NCI-H187 treated with DMSO at 0.1 percent for 48 hours (cell line): ENCODE measurements around the gene ATP5PF.
"Not testable (repeated sequence)": the region's sequence is repeated elsewhere in the genome, so short reads cannot be mapped to it uniquely, and the experiment has no call there.

Experiments
- DNase-seq: peaks from one replicate; lab custom pipeline; 2025; lab: John Stamatoyannopoulos, UW

The ATP5PF gene

GRCh38 chr21:25721987-25722386, 12.7 kb downstream of the ATP5PF start:
- DNase-seq, result no peak

DNA sequence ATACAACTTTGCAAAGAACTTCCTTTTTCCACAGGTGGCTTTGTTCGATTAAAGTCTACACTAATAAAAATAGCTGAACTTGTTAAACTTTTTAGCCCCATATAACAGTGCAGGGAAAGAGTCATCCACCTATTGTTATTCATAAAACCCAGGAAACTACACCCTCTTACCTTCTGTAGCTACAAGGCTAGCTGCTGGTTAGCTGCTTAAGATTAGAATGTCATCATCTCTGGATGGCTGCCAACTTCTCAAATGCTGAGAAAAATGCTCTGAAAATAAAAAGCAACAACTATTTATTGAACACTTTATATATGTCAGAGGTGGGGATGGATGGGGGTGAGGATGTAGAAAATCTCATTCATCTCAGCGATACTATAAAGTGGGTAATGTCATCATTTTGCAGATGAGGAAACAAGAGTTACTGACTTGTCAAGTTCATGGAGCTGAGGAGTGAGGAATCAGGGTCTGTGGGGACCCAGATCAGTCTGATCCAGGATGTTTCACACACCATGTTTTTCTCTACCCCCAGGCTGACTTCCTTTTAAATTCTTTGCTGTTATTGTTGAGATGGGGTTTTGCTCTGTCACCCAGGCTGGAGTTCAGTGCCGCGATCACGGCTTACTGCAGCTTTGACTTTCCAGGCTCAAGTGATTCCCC, 17.1 kb downstream of the ATP5PF start:
- no peak for DNase-seq

DNA sequence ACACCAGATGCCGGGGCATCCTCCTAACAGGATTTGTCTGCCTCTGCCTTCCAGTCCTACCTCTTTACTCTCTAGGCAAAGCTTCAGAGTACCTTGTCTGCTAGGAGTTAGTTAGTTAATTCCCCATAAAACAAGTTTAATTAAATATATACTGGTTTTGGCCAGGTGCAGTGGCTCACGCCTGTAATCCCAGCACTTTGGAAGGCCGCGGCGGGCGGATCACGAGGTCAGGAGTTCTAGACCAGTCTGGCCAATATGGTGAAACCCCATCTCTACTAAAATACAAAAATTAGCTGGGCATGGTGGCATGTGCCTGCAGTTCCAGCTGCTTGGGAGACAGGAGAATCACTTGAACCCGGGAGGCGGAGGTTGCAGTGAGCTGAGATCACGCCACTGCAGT, 20.6 kb downstream of the ATP5PF start:
- not testable (repeated sequence) for DNase-seq

DNA sequence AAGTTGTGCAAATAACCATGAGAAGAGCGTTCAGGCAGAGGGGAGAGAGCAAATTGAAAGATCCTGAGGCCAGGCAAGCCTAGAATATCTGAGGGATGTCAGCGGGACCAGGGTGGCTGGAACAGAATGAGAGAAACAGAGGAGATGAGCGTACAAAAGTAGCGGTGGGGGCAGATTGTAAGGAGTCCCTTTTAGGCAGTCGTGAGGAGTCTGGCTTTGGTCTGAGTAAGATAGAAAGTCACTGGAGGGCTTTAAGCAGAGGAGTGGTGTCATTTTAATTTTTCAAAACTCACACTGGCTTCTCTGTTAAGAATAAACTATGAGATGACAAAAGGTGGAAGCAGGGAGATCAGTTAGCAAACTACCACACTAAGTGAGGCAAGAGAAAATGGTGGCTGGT, 24.2 kb downstream of the ATP5PF start:
- no peak for DNase-seq

- DNase-seq, result no peak
Observed at GRCh38 chr21:25709684-25710265, 24.9 kb downstream of the ATP5PF start.

- DNase-seq, result no peak
Observed at GRCh38 chr21:25708467-25709065, 26.1 kb downstream of the ATP5PF start.

- no peak for DNase-seq
Observed at GRCh38 chr21:25701529-25701928, 33.2 kb downstream of the ATP5PF start.

DNA sequence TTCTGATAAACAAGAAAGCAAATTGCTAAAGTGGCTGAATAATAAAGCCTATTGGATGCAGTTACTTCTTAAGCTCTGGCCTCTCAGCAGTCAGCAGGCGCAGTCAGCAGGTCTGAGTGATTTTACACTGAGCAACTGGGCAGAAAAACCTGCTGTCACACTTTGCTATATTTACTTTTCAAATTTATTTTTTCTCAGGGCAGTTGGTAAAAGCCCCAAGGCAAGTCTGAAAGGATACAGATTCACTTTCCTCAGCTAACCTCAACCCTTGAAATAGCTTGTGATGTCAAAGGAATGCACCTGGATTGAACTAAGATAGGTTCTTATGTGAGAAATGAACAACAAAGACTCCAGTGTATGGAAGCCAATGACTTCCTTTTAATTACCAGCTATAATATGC, 34.0 kb downstream of the ATP5PF start:
- DNase-seq, result no peak

- not testable (repeated sequence) for DNase-seq
Observed at GRCh38 chr21:25695461-25695860, 39.2 kb downstream of the ATP5PF start.

DNA sequence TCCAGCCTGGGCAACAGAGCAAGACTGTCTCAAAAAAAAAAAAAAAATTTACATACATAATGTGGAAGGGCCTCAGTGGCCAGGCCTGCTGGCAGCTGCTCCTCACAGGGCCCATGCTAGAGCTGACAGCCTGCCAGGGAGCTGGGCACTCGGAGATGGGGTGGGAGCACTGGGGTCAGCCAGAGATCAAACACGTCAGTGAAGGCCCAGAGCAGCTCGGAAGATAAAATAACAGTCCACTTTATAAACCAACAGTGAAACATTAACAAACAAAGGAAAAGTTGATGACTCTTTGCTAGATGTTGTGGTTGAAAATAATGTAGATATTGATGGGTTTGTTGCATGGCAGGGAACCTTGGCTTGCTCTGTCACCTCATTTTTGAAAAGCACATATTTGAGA, 42.7 kb downstream of the ATP5PF start:
- no peak for DNase-seq

GRCh38 chr21:25689226-25689625, 45.5 kb downstream of the ATP5PF start:
- DNase-seq, result no peak

- DNase-seq, result no peak
Observed at GRCh38 chr21:25688275-25689155, 46.2 kb downstream of the ATP5PF start.

DNA sequence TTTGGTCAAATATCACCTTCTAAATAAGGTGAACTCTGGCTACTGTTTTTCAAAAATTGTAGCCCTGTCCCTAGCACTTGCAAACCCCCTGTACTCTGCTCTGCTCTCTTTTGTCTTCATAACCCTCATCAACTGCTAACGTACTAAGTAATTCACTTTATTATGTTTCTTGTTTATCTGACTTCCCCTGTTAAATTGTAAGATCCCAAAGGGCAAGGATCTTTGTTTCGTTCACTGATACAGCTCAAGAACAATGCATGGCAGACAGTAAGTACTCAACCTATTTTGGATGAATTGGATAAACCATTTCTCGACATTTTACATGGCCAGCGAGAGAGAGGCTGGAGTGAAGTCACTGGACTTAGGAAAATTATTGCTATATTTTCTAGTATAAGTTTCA, 46.9 kb downstream of the ATP5PF start:
- DNase-seq, result no peak

- DNase-seq, result no peak
Observed at GRCh38 chr21:25682382-25682781, 52.3 kb downstream of the ATP5PF start.

GRCh38 chr21:25676451-25676850, 58.3 kb downstream of the ATP5PF start:
- no peak for DNase-seq
